KMS-11 (cell line): ENCODE data around the gene CTIF.

Source experiments
- H2AFZ ChIP-seq: fragments of 200-600 bp; sonication (generic); 2 replicates; pipeline ENCODE4 v1.6.1; 2016; ENCODE audit warnings: antibody characterized with exemption, mixed run types, low read depth
- H3K27ac ChIP-seq: fragments of 200-600 bp; sonication (generic); 2 replicates; pipeline ENCODE4 v1.6.1; 2016; ENCODE audit warnings: mild to moderate bottlenecking, mixed run types
- H3K27me3 ChIP-seq: fragments of 200-600 bp; sonication (generic); 2 replicates; pipeline ENCODE4 v1.6.1; 2017; ENCODE audit warnings: mild to moderate bottlenecking, low read depth, mixed run types, moderate library complexity; ENCODE audit not compliant: insufficient read depth
- H3K36me3 ChIP-seq: fragments of 200-600 bp; sonication (generic); 2 replicates; pipeline ENCODE4 v1.6.1; 2017; ENCODE audit warnings: mild to moderate bottlenecking, mixed run types; ENCODE audit not compliant: insufficient read depth
- H3K4me1 ChIP-seq: fragments of 200-600 bp; sonication (generic); 2 replicates; pipeline ENCODE4 v1.6.1; 2016; ENCODE audit warnings: mild to moderate bottlenecking, low read depth, mixed run types; ENCODE audit not compliant: poor library complexity, severe bottlenecking
- H3K4me2 ChIP-seq: fragments of 200-600 bp; sonication (generic); 2 replicates; pipeline ENCODE4 v1.7.0; 2016; ENCODE audit warnings: mild to moderate bottlenecking, mixed run types
- H3K4me3 ChIP-seq: fragments of 200-600 bp; sonication (generic); IDR thresholded peaks from 2 replicates; pipeline ENCODE4 v1.6.1; 2017; ENCODE audit warnings: low read depth, low read length, mixed read lengths; ENCODE audit not compliant: insufficient read depth
- H3K79me2 ChIP-seq: fragments of 200-600 bp; sonication (generic); 2 replicates; pipeline ENCODE4 v1.6.1; 2016; ENCODE audit warnings: low read depth, mixed run types; ENCODE audit not compliant: insufficient read depth
- H3K9ac ChIP-seq: fragments of 200-600 bp; sonication (generic); 2 replicates; pipeline ENCODE4 v1.6.1; 2016; ENCODE audit warnings: mild to moderate bottlenecking, mixed run types
- H4K20me1 ChIP-seq: fragments of 200-600 bp; sonication (generic); 2 replicates; pipeline ENCODE4 v1.6.1; 2016; ENCODE audit warnings: mild to moderate bottlenecking, mixed run types; ENCODE audit not compliant: insufficient read depth
- CTCF ChIP-seq: fragments of 200-600 bp; sonication (generic); conservative IDR thresholded peaks from 2 replicates; pipeline ENCODE4 v1.6.1; 2017; ENCODE audit warnings: low read depth, mild to moderate bottlenecking, antibody characterized with exemption, low read length, moderate library complexity, mixed read lengths

The CTIF gene

GRCh38 chr18:48778344-48779011 lies 239.6 kb downstream of the CTIF start:
- TF ChIP-seq CTCF, result no peak
- no peaks in the 10 kb centered on the region for H3K27me3 ChIP-seq
- H3K4me2 ChIP-seq, result no peak overlapping the region; the same call in 1 of the 2 replicates
- H3K79me2 ChIP-seq, result no peaks in the 10 kb centered on the region
- no peak overlapping the region for H2AFZ ChIP-seq
- peaks cover 60% of the 10 kb centered on the region for H3K4me1 ChIP-seq
- H3K9ac ChIP-seq, result no peak overlapping the region
- no peaks in the 10 kb centered on the region for H3K36me3 ChIP-seq
- H3K4me3 ChIP-seq, result no peak overlapping the region
- H3K27ac ChIP-seq, result no peak overlapping the region
- H4K20me1 ChIP-seq, result no peaks in the 10 kb centered on the region

DNA sequence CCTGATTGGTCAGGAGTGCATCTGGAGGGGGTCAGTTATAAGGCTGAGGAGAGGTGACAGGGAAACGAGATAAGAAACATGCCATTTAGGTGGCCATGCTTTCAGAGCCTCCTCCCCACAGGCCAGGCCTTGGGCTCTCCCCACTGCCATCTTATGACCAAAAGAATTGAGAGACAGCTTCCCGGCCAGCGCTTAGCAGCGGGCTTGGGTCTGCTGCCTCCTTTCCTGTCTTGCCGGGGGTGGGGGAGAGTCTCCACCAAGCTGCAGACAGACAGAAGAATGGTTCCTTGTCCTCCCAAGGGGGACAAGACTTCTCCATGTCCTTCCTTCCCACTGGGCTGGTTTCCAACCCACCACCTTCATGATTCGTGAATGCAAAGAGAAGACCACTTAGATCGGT lies 240.6 kb downstream of the CTIF start:
- TF ChIP-seq CTCF, result no peak
- H3K9ac ChIP-seq, result no peak overlapping the region
- H3K4me2 ChIP-seq, result no peak overlapping the region
- H3K4me3 ChIP-seq, result no peak overlapping the region
- no peak overlapping the region for H2AFZ ChIP-seq
- peaks cover 69% of the 10 kb centered on the region for H3K4me1 ChIP-seq
- no peaks in the 10 kb centered on the region for H3K27me3 ChIP-seq
- no peaks in the 10 kb centered on the region for H4K20me1 ChIP-seq
- no peak overlapping the region for H3K27ac ChIP-seq
- no peaks in the 10 kb centered on the region for H3K36me3 ChIP-seq
- H3K79me2 ChIP-seq, result no peaks in the 10 kb centered on the region

DNA sequence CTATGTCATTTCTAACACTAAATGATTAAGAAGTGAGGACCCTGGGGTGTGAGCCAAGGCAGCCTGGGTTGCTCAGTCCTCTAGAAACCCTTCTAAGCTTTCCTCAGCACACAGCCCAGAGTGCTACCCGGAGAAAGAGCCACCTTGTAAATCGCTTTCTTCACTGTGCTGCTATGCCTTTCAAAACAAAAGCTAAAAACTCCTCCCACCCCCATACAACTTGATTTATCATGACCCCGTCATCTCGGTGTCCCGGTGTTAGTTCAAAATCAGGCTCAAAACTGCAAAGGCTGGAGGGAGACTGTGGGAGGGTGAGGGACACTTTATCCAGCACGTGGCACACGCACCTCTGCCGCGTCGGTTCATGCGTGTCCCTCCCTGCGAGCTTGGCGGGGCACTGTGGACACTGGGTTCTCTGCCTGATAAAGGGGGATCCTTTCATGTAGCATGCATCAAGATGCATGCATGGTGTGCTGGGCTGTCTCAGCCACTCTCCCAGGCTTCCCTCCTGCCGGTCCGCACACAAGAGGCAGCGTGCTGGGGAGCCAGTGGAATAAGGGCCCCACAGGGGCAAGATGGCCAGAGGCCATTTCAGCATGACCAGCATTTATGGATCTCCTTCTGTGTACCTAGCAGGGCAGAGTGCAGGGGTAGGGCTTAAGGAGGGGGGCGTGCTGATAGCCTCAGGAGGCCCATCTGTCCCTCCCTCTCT lies 241.5 kb downstream of the CTIF start:
- no peak overlapping the region for H3K4me2 ChIP-seq
- no peak overlapping the region for H3K9ac ChIP-seq
- no peaks in the 10 kb centered on the region for H4K20me1 ChIP-seq
- no peak overlapping the region for H3K4me3 ChIP-seq
- no peak for TF ChIP-seq CTCF
- no peaks in the 10 kb centered on the region for H3K79me2 ChIP-seq
- H3K36me3 ChIP-seq, result no peaks in the 10 kb centered on the region
- H3K27me3 ChIP-seq, result no peaks in the 10 kb centered on the region
- H3K4me1 ChIP-seq, result peaks cover 69% of the 10 kb centered on the region
- H2AFZ ChIP-seq, result no peak overlapping the region
- no peak overlapping the region for H3K27ac ChIP-seq

GRCh38 chr18:48780913-48781162 lies 242.0 kb downstream of the CTIF start:
- H3K4me3 ChIP-seq, result no peak overlapping the region
- H3K27me3 ChIP-seq, result no peaks in the 10 kb centered on the region
- no peak overlapping the region for H2AFZ ChIP-seq
- H3K4me2 ChIP-seq, result no peak overlapping the region
- H3K36me3 ChIP-seq, result no peaks in the 10 kb centered on the region
- no peak overlapping the region for H3K9ac ChIP-seq
- TF ChIP-seq CTCF, result no peak
- no peak overlapping the region for H3K27ac ChIP-seq
- peaks cover 69% of the 10 kb centered on the region for H3K4me1 ChIP-seq
- no peaks in the 10 kb centered on the region for H3K79me2 ChIP-seq
- H4K20me1 ChIP-seq, result no peaks in the 10 kb centered on the region
